ENCODE results near the gene GDF10. TPM values are rescaled to one million over a fixed set of nuclear protein-coding genes. Genes with fewer than 3 reads are reported as not detected.

GDF10 gene
- total and polyA plus RNA-seq, 2 of the 13 experiments (the other 11 are each of a cell fraction or from before 2014, with no cell fraction given), result 0.03 TPM; not detected in 1

DNA sequence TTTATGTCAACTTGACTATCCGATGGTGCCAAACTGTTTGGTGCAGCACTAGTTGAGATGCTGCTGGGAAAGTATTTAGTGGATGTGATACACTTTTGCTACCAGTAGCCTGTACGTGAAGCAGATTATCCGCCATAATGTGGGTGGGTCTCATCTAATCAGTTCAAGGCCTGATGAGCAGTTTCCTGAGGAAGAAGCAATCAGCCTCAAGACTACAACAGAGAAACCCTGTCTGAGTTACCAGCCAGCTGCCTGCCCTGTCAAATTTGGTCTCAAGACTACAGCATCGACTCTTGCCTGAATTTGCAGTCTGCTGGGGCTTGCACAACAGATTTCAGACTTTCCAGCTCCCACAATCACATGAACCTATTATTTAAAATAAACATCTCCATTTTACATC lies 37.3 kb downstream of the GDF10 start:
- no TSS peak for BruUV-seq (replicated peaks)

More for the DNA sequence above, 37.3 kb downstream of the GDF10 start:
- H3K27me3 ChIP-seq (ENCODE audit: control insufficient read depth in 1 of 2, insufficient read depth in 2 of 2, low read length in 2 of 2), result peaks cover 0 to 10% of the 10 kb centered on the region in 2 experiments; a peak in 1 of 5 replicates
- no peaks in the 10 kb centered on the region for H3K9me3 ChIP-seq (ENCODE audit: low read length)
- TF ChIP-seq TOPORS (CRISPR knock-in tag; IDR thresholded peaks at IDR 0.05) (no peak), RXRA (CRISPR knock-in tag; IDR thresholded peaks at IDR 0.05) (no peak), SOX6 (IDR thresholded peaks at IDR 0.05) (no peak), SOX6 (CRISPR knock-in tag; IDR thresholded peaks at IDR 0.05) (no peak), CC2D1A (CRISPR knock-in tag; IDR thresholded peaks at IDR 0.05) (no peak), ZNF761 (CRISPR knock-in tag; conservative IDR thresholded peaks at IDR 0.05) (no peak), SRSF9 (IDR thresholded peaks at IDR 0.05; ENCODE audit: borderline replicate concordance, insufficient read depth, low read depth, low read length, poor library complexity, severe bottlenecking) (no peak), HMG20B (CRISPR knock-in tag; conservative IDR thresholded peaks at IDR 0.05) (no peak), ZNF484 (CRISPR knock-in tag; IDR thresholded peaks at IDR 0.05; ENCODE audit: borderline replicate concordance, low read depth) (no peak)
- TF ChIP-seq, protein P1, sequence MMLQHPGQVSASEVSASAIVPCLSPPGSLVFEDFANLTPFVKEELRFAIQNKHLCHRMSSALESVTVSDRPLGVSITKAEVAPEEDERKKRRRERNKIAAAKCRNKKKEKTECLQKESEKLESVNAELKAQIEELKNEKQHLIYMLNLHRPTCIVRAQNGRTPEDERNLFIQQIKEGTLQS (CRISPR knock-in tag; IDR thresholded peaks at IDR 0.05), result no peak
- TF ChIP-seq, protein P2, sequence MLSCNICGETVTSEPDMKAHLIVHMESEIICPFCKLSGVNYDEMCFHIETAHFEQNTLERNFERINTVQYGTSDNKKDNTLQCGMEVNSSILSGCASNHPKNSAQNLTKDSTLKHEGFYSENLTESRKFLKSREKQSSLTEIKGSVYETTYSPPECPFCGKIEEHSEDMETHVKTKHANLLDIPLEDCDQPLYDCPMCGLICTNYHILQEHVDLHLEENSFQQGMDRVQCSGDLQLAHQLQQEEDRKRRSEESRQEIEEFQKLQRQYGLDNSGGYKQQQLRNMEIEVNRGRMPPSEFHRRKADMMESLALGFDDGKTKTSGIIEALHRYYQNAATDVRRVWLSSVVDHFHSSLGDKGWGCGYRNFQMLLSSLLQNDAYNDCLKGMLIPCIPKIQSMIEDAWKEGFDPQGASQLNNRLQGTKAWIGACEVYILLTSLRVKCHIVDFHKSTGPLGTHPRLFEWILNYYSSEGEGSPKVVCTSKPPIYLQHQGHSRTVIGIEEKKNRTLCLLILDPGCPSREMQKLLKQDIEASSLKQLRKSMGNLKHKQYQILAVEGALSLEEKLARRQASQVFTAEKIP (CRISPR knock-in tag; IDR thresholded peaks at IDR 0.05; ENCODE audit: borderline replicate concordance), result no peak
- TF ChIP-seq, protein P3, sequence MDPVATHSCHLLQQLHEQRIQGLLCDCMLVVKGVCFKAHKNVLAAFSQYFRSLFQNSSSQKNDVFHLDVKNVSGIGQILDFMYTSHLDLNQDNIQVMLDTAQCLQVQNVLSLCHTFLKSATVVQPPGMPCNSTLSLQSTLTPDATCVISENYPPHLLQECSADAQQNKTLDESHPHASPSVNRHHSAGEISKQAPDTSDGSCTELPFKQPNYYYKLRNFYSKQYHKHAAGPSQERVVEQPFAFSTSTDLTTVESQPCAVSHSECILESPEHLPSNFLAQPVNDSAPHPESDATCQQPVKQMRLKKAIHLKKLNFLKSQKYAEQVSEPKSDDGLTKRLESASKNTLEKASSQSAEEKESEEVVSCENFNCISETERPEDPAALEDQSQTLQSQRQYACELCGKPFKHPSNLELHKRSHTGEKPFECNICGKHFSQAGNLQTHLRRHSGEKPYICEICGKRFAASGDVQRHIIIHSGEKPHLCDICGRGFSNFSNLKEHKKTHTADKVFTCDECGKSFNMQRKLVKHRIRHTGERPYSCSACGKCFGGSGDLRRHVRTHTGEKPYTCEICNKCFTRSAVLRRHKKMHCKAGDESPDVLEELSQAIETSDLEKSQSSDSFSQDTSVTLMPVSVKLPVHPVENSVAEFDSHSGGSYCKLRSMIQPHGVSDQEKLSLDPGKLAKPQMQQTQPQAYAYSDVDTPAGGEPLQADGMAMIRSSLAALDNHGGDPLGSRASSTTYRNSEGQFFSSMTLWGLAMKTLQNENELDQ (CRISPR knock-in tag; IDR thresholded peaks at IDR 0.05; ENCODE audit: borderline replicate concordance), result no peak
- TF ChIP-seq, protein P4, sequence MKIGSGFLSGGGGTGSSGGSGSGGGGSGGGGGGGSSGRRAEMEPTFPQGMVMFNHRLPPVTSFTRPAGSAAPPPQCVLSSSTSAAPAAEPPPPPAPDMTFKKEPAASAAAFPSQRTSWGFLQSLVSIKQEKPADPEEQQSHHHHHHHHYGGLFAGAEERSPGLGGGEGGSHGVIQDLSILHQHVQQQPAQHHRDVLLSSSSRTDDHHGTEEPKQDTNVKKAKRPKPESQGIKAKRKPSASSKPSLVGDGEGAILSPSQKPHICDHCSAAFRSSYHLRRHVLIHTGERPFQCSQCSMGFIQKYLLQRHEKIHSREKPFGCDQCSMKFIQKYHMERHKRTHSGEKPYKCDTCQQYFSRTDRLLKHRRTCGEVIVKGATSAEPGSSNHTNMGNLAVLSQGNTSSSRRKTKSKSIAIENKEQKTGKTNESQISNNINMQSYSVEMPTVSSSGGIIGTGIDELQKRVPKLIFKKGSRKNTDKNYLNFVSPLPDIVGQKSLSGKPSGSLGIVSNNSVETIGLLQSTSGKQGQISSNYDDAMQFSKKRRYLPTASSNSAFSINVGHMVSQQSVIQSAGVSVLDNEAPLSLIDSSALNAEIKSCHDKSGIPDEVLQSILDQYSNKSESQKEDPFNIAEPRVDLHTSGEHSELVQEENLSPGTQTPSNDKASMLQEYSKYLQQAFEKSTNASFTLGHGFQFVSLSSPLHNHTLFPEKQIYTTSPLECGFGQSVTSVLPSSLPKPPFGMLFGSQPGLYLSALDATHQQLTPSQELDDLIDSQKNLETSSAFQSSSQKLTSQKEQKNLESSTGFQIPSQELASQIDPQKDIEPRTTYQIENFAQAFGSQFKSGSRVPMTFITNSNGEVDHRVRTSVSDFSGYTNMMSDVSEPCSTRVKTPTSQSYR (CRISPR knock-in tag; IDR thresholded peaks at IDR 0.05; ENCODE audit: borderline replicate concordance), result no peak
- H3K79me2 ChIP-seq (ENCODE audit: insufficient read depth, low read length), result no peaks in the 10 kb centered on the region
- ChIA-PET POLR2A (no interaction called here), CTCF (ENCODE audit: low intra/inter-chr PET ratio, low total read pairs) (no interaction called here)
- ATAC-seq (no peak), FAIRE-seq (no peak), DNase-seq (ENCODE audit: low spot score) (no peak)
- H3K9ac ChIP-seq (ENCODE audit: insufficient read depth, low read depth, low read length), result no peak overlapping the region
- H3K36me3 ChIP-seq (replicated peaks in 1 of 2; ENCODE audit: control insufficient read depth in 1 of 2, insufficient read depth in 2 of 2, low read length in 2 of 2), result no peaks in the 10 kb centered on the region
- in situ Hi-C loops (cut with HindIII; ENCODE audit: extremely low pct_ligation_motif_present, low pct_unique_long_range_greater_than_20kb), result no loop called here
- H3K27ac ChIP-seq (ENCODE audit: extremely low read length, insufficient read depth, low read length), result no peak overlapping the region
- 23% methylated on average over 3 of the region's 4 CpGs for WGBS (ENCODE audit: low lambda C conversion rate)
- H3K4me2 ChIP-seq (ENCODE audit: low read depth, low read length), result no peak overlapping the region
- no peaks in the 10 kb centered on the region for H4K20me1 ChIP-seq (ENCODE audit: insufficient read depth, low read length)
- intact Hi-C loops (cut with micrococcal nuclease; ENCODE audit: unreplicated experiment), result loop anchor here (2.0 kb wide), 1 partner anchor 21 kb away; no protein-coding TSS in a partner anchor
- no peak overlapping the region for H3K4me3 ChIP-seq (replicated peaks in 1 of 3; ENCODE audit: insufficient read depth in 1 of 3, low read depth in 2 of 3, low read length in 3 of 3)
- no peaks in the 10 kb centered on the region for H3K4me1 ChIP-seq (ENCODE audit: insufficient read depth, low read length)
- no peak overlapping the region for H2AFZ ChIP-seq (ENCODE audit: low read length)

Measured in HepG2 (cell line).